Smooth muscle cell (in vitro differentiated cells): Measurements from ENCODE around the gene TRIP12. TPM values are rescaled to one million over a fixed set of nuclear protein-coding genes. Genes with fewer than 3 reads are reported as not detected.

Experiments
- DNase-seq: peaks from one replicate; lab custom pipeline; 2025; ENCODE audit not compliant: unreplicated experiment; lab: John Stamatoyannopoulos, UW
- H2AFZ ChIP-seq: fragments of 200-600 bp; sonication (generic); 2 replicates; pipeline ENCODE4 v1.6.0; 2016; ENCODE audit warnings: antibody characterized with exemption, low read depth, mild to moderate bottlenecking
- H3F3A ChIP-seq: fragments of 200-600 bp; sonication (generic); 2 replicates; pipeline ENCODE4 v1.6.0; 2017; ENCODE audit warnings: antibody characterized with exemption, low read depth
- H3K27ac ChIP-seq: fragments of 200-600 bp; sonication (generic); 2 replicates; pipeline ENCODE4 v1.5.1; 2016; ENCODE audit warnings: low read depth, mild to moderate bottlenecking
- H3K27me3 ChIP-seq: fragments of 200-600 bp; sonication (generic); 2 replicates; pipeline ENCODE4 v1.6.1; 2016; ENCODE audit warnings: low read depth, mild to moderate bottlenecking
- H3K36me3 ChIP-seq: fragments of 200-600 bp; sonication (generic); 2 replicates; pipeline ENCODE4 v1.5.1; 2016; ENCODE audit warnings: low read depth
- H3K4me1 ChIP-seq: fragments of 200-600 bp; sonication (generic); 2 replicates; pipeline ENCODE4 v1.5.1; 2016; ENCODE audit warnings: low read depth
- H3K4me2 ChIP-seq: fragments of 200-600 bp; sonication (generic); 2 replicates; pipeline ENCODE4 v1.6.0; 2016; ENCODE audit warnings: mild to moderate bottlenecking
- H3K4me3 ChIP-seq: fragments of 200-600 bp; sonication (generic); 2 replicates; pipeline ENCODE4 v1.5.1; 2016; ENCODE audit warnings: mild to moderate bottlenecking
- H3K79me2 ChIP-seq: fragments of 200-600 bp; sonication (generic); 2 replicates; pipeline ENCODE4 v1.6.0; 2016; ENCODE audit warnings: low read depth, mild to moderate bottlenecking
- H3K9ac ChIP-seq: fragments of 200-600 bp; sonication (generic); 2 replicates; pipeline ENCODE4 v1.6.0; 2016; ENCODE audit warnings: low read depth
- H3K9me3 ChIP-seq: fragments of 200-600 bp; sonication (generic); replicated peaks from 2 replicates; pipeline ENCODE4 v1.5.1; 2016; ENCODE audit warnings: low read depth
- H4K20me1 ChIP-seq: fragments of 200-600 bp; sonication (generic); 2 replicates; pipeline ENCODE4 v1.6.0; 2016; ENCODE audit warnings: low read depth
- WGBS: methylation state at CpG from one replicate; pipeline ENCODE4 v1.1.7; 2016; ENCODE audit warnings: low lambda C conversion rate; 5-methylcytosine and 5-hydroxymethylcytosine counted together
- polyA plus RNA-seq: library from polyadenylated mRNA; unstranded; fragments of >200 nt; fragmentation: Nextera tagmentation; extraction: Ambion mirVana; gene quantifications from 2 replicates; pipeline ENCODE4 v1.2.1, GENCODE V29; 2016
- total RNA-seq: library from RNA; depleted of rRNA; stranded (reverse); fragments of >200 nt; gene quantifications from 2 replicates; pipeline ENCODE4 v1.2.3, GENCODE V29; 2014
- TF ChIP-seq, protein P1 (sequence below): fragments of 200-600 bp; sonication (generic); IDR thresholded peaks from 2 replicates; pipeline ENCODE4 v1.5.1; 2017; ENCODE audit warnings: borderline replicate concordance, mild to moderate bottlenecking, antibody characterized with exemption; ENCODE audit not compliant: insufficient read depth, poor library complexity, severe bottlenecking

TRIP12 gene
- total and polyA plus RNA-seq, 2 experiments from 2014 or later, result 45.5 to 103 TPM

DNA sequence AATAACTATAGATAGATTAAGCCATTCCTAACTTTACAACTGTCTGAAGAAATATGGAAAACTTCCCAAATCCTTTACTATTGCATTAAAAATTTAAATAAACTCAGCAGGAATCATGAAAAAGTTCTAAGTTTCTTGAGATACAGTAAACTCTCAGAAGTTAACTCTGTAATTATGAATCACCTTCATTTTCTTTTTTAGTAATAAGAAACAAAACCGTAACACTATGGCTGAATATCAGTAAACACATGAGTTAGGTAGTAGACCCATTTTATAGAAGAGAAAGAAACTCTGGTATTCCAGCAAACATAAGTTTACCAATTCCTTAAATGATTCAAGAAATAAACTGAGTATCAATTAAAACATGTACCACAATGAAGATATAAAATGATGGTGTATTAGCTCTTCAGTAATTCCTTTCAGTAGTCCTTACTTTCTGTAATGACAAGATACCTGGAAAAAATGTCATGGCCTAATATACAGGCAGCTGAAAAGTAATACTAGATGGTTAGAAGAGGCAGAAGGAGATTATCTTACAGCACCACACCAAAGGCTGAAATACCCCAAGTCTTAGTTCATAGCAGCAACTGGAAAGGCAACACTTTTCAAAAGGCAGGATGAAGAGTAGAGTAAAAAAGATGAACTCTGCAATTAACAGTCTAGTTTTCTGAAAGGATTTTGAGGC, 11.5 kb downstream of the TRIP12 start:
- H3K9me3 ChIP-seq, result no peaks in the 10 kb centered on the region
- peaks cover 7% of the 10 kb centered on the region for H3K4me1 ChIP-seq
- H3K36me3 ChIP-seq, result peaks cover 9% of the 10 kb centered on the region
- no peak overlapping the region for H2AFZ ChIP-seq
- H3K27me3 ChIP-seq, result no peaks in the 10 kb centered on the region
- peaks cover 100% of the 10 kb centered on the region for H4K20me1 ChIP-seq
- no peak overlapping the region for H3K9ac ChIP-seq
- H3F3A ChIP-seq, result peaks cover 7% of the 10 kb centered on the region
- H3K4me3 ChIP-seq, result no peak overlapping the region
- TF ChIP-seq, protein P1, sequence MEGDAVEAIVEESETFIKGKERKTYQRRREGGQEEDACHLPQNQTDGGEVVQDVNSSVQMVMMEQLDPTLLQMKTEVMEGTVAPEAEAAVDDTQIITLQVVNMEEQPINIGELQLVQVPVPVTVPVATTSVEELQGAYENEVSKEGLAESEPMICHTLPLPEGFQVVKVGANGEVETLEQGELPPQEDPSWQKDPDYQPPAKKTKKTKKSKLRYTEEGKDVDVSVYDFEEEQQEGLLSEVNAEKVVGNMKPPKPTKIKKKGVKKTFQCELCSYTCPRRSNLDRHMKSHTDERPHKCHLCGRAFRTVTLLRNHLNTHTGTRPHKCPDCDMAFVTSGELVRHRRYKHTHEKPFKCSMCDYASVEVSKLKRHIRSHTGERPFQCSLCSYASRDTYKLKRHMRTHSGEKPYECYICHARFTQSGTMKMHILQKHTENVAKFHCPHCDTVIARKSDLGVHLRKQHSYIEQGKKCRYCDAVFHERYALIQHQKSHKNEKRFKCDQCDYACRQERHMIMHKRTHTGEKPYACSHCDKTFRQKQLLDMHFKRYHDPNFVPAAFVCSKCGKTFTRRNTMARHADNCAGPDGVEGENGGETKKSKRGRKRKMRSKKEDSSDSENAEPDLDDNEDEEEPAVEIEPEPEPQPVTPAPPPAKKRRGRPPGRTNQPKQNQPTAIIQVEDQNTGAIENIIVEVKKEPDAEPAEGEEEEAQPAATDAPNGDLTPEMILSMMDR, result no peak
- peak overlapping the region; percentile 15 for H3K4me2 ChIP-seq
- peak overlapping the region; percentile 10 for H3K27ac ChIP-seq
- H3K79me2 ChIP-seq, result peaks cover 99% of the 10 kb centered on the region
- no peak for DNase-seq
- 98% methylated on average over 1 of the region's 1 CpG for WGBS

GRCh38 chr2:229909090-229909489, 12.7 kb downstream of the TRIP12 start:
- no peaks in the 10 kb centered on the region for H3K27me3 ChIP-seq
- no peak overlapping the region for H3K9ac ChIP-seq
- peaks cover 9% of the 10 kb centered on the region for H3K36me3 ChIP-seq
- peaks cover 99% of the 10 kb centered on the region for H3K79me2 ChIP-seq
- no peak overlapping the region for H3K4me3 ChIP-seq
- H3K4me1 ChIP-seq, result peaks cover 7% of the 10 kb centered on the region
- no peak overlapping the region for H3K4me2 ChIP-seq
- peaks cover 7% of the 10 kb centered on the region for H3F3A ChIP-seq
- H2AFZ ChIP-seq, result no peak overlapping the region
- H3K27ac ChIP-seq, result no peak overlapping the region
- 64% methylated on average over 2 of the region's 2 CpGs for WGBS
- H4K20me1 ChIP-seq, result peaks cover 100% of the 10 kb centered on the region
- no peak for DNase-seq
- no peaks in the 10 kb centered on the region for H3K9me3 ChIP-seq
- TF ChIP-seq, protein P1, result no peak

DNA sequence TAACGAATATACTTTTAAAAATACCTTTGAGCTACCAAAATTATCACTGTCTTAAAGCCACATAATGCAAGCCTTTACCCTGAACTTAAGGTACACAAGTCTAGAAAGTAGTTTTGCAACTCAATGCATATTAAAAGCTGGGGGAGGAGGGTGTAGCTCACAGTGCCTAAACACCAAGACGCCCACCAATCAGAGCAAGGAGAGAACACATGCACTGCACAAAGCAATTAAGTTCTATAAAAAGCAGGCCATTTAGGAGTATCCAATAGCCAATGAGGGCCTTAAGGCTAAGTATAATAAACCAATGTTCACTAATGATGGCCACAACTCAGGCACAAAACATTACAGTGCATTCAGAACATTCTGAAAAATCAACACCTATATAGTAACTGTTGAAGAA, 16.2 kb downstream of the TRIP12 start:
- WGBS, result 91% methylated on average over 2 of the region's 2 CpGs
- H3K4me2 ChIP-seq, result no peak overlapping the region

More for the DNA sequence above, 16.2 kb downstream of the TRIP12 start:
- Histone ChIP-seq H3K27ac (no peak overlapping the region), H3K9ac (no peak overlapping the region), H3K79me2 (peaks cover 99% of the 10 kb centered on the region), H2AFZ (no peak overlapping the region), H3K4me1 (no peaks in the 10 kb centered on the region), H3F3A (no peaks in the 10 kb centered on the region), H3K36me3 (peaks cover 9% of the 10 kb centered on the region), H4K20me1 (peaks cover 100% of the 10 kb centered on the region), H3K4me3 (no peak overlapping the region), H3K9me3 (no peaks in the 10 kb centered on the region), H3K27me3 (no peaks in the 10 kb centered on the region)
- TF ChIP-seq, protein P1, result no peak
- DNase-seq, result no peak
